ACC112 (cell line): ENCODE results near the gene KCTD16.

Experiments used
- H2AFZ ChIP-seq: fragments of 200-600 bp; sonication (generic); one replicate; pipeline ENCODE4 v1.6.0; 2017; ENCODE audit warnings: antibody characterized with exemption, low read length; ENCODE audit not compliant: unreplicated experiment
- H3K27ac ChIP-seq: fragments of 200-600 bp; sonication (generic); 2 replicates; pipeline ENCODE4 v1.5.1; 2014; ENCODE audit warnings: low read depth, mild to moderate bottlenecking, antibody characterized with exemption, low read length, moderate library complexity
- H3K27me3 ChIP-seq: fragments of 200-600 bp; sonication (generic); 2 replicates; pipeline ENCODE4 v1.6.1; 2014; ENCODE audit warnings: mild to moderate bottlenecking, antibody characterized with exemption, low read length, moderate library complexity, mixed read lengths; ENCODE audit not compliant: insufficient read depth
- H3K36me3 ChIP-seq: fragments of 200-600 bp; sonication (generic); 2 replicates; pipeline ENCODE4 v1.6.1; 2016; ENCODE audit warnings: mild to moderate bottlenecking, antibody characterized with exemption, low read length, moderate library complexity, mixed read lengths; ENCODE audit not compliant: insufficient read depth
- H3K4me1 ChIP-seq: fragments of 200-600 bp; sonication (generic); one replicate; pipeline ENCODE4 v1.6.1; 2016; ENCODE audit warnings: low read length, mixed read lengths; ENCODE audit not compliant: insufficient read depth, unreplicated experiment, control insufficient read depth
- H3K4me3 ChIP-seq: fragments of 200-600 bp; sonication (generic); 2 replicates; pipeline ENCODE4 v1.5.1; 2014; ENCODE audit warnings: mild to moderate bottlenecking, low read depth, low read length
- H3K79me2 ChIP-seq: fragments of 200-600 bp; sonication (generic); one replicate; pipeline ENCODE4 v1.6.0; 2016; ENCODE audit warnings: low read length; ENCODE audit not compliant: control insufficient read depth, unreplicated experiment, insufficient read depth

KCTD16 gene

GRCh38 chr5:144511580-144512072 lies 341.0 kb downstream of the KCTD16 start:
- no peak overlapping the region for H3K4me3 ChIP-seq
- H3K4me1 ChIP-seq, result no peaks in the 10 kb centered on the region
- H2AFZ ChIP-seq, result no peak overlapping the region
- no peaks in the 10 kb centered on the region for H3K36me3 ChIP-seq
- H3K79me2 ChIP-seq, result no peaks in the 10 kb centered on the region
- no peak overlapping the region for H3K27ac ChIP-seq
- no peaks in the 10 kb centered on the region for H3K27me3 ChIP-seq

GRCh38 chr5:144522698-144523097 lies 352.0 kb downstream of the KCTD16 start:
- Histone ChIP-seq H3K79me2 (no peaks in the 10 kb centered on the region), H3K4me3 (no peak overlapping the region), H3K27me3 (no peaks in the 10 kb centered on the region), H2AFZ (no peak overlapping the region), H3K4me1 (no peaks in the 10 kb centered on the region), H3K27ac (no peak overlapping the region), H3K36me3 (no peaks in the 10 kb centered on the region)

GRCh38 chr5:144525000-144525399 lies 354.3 kb downstream of the KCTD16 start:
- no peaks in the 10 kb centered on the region for H3K36me3 ChIP-seq
- no peaks in the 10 kb centered on the region for H3K27me3 ChIP-seq
- H3K4me1 ChIP-seq, result no peaks in the 10 kb centered on the region
- H2AFZ ChIP-seq, result no peak overlapping the region
- H3K4me3 ChIP-seq, result no peak overlapping the region
- H3K27ac ChIP-seq, result no peak overlapping the region
- no peaks in the 10 kb centered on the region for H3K79me2 ChIP-seq

GRCh38 chr5:144531188-144531587 lies 360.5 kb downstream of the KCTD16 start:
- Histone ChIP-seq H3K27ac (no peak overlapping the region), H3K79me2 (no peaks in the 10 kb centered on the region)

More at GRCh38 chr5:144531188-144531587, 360.5 kb downstream of the KCTD16 start:
- no peak overlapping the region for H2AFZ ChIP-seq
- H3K27me3 ChIP-seq, result no peaks in the 10 kb centered on the region
- no peak overlapping the region for H3K4me3 ChIP-seq
- no peaks in the 10 kb centered on the region for H3K36me3 ChIP-seq
- H3K4me1 ChIP-seq, result no peaks in the 10 kb centered on the region
